HG03520 (cell line): Measurements from ENCODE around the gene LYSMD4.

Experiments used
- ATAC-seq: cut with Tn5 transposase; IDR thresholded peaks from one replicate; pipeline ENCODE4 v1.9.1; 2021; ENCODE audit warnings: mild to moderate bottlenecking, moderate library complexity; ENCODE audit not compliant: unreplicated experiment

Gene LYSMD4

GRCh38 chr15:99706557-99707303 is 26.5 kb downstream of the LYSMD4 start:
- no peak for ATAC-seq

- no peak for ATAC-seq
Observed at GRCh38 chr15:99704444-99704838, 28.8 kb downstream of the LYSMD4 start.

- ATAC-seq: peak; percentile 48
Observed at GRCh38 chr15:99703603-99704443, 29.4 kb downstream of the LYSMD4 start.

- no peak for ATAC-seq
Observed at GRCh38 chr15:99702895-99703602, 30.2 kb downstream of the LYSMD4 start.

- no peak for ATAC-seq
Observed at GRCh38 chr15:99696096-99696495, 37.1 kb downstream of the LYSMD4 start.

GRCh38 chr15:99692825-99693224 is 40.4 kb downstream of the LYSMD4 start:
- no peak for ATAC-seq

- no peak for ATAC-seq
Observed at GRCh38 chr15:99686290-99686689, 46.9 kb downstream of the LYSMD4 start.

GRCh38 chr15:99683000-99683670 is 50.1 kb downstream of the LYSMD4 start:
- no peak for ATAC-seq

GRCh38 chr15:99682455-99682854 is 50.8 kb downstream of the LYSMD4 start:
- ATAC-seq: no peak

GRCh38 chr15:99681990-99682389 is 51.2 kb downstream of the LYSMD4 start:
- no peak for ATAC-seq

GRCh38 chr15:99680276-99680675 is 53.0 kb downstream of the LYSMD4 start:
- no peak for ATAC-seq

GRCh38 chr15:99677540-99678134 is 55.6 kb downstream of the LYSMD4 start:
- ATAC-seq: peak; percentile 55
